GM12878 (cell line): ENCODE results near the gene TNNT3. TPM values are rescaled to one million over a fixed set of nuclear protein-coding genes. Genes with fewer than 3 reads are reported as not detected.
A peak's percentile ranks its signal among the peaks of the same experiment; 100 is the strongest.

Experiments
- ATAC-seq: fragments of 200-7000 bp; cut with Tn5 transposase; 3 replicates; pipeline ENCODE4 v1.9.1; 2020; ENCODE audit warnings: mild to moderate bottlenecking, moderate library complexity
- BruUV-seq: library from RNA; stranded (reverse); fragments of 400-500 nt; replicated peaks from 2 replicates; lab custom pipeline; 2021; lab: Mats Ljungman, UMichigan
- CTCF ChIA-PET: fragments of 300-600 bp; sonication (Branson Sonifier 250); formaldehyde crosslinking; extraction: SDS; loops from one replicate; lab custom pipeline; 2021; ENCODE audit warnings: inconsistent platforms; lab: Yijun Ruan, JAX
- POLR2A ChIA-PET: fragments of 350-600 bp; formaldehyde crosslinking; extraction: SDS; loops from one replicate; lab custom pipeline; 2021; ENCODE audit warnings: inconsistent platforms; lab: Charles Lee
- RAD21 ChIA-PET: fragments of 300-600 bp; sonication (Branson Sonifier 250); formaldehyde crosslinking; loops from one replicate; lab custom pipeline; 2023; ENCODE audit warnings: antibody characterized with exemption; ENCODE audit not compliant: unreplicated experiment; lab: Charles Lee
- SMC1A ChIA-PET: fragments of 300-600 bp; sonication (Branson Sonifier 250); formaldehyde crosslinking; loops from one replicate; lab custom pipeline; 2023; ENCODE audit not compliant: unreplicated experiment, uncharacterized antibody; lab: Charles Lee
- DNase-seq: peaks from one replicate; pipeline ENCODE4 v3.0.0-alpha.2; 2011; ENCODE audit warnings: low read depth, low spot score
- FAIRE-seq: peaks from 3 replicates; lab custom pipeline; 2011; peaks lifted over from hg19 to GRCh38; lab: Jason Lieb, UNC
- H2AFZ ChIP-seq: 2 replicates; pipeline ENCODE4 v1.6.0; 2011; ENCODE audit warnings: low read depth, low read length, control low read depth; ENCODE audit not compliant: control insufficient read depth
- H3K27ac ChIP-seq: 2 replicates; pipeline ENCODE4 v1.5.1; 2011; ENCODE audit warnings: control low read depth; ENCODE audit not compliant: control insufficient read depth, insufficient read depth
- H3K27me3 ChIP-seq, 2 experiments: replicated peaks in 1 of 2; 2 replicates each; pipeline versions ENCODE4 v1.6.0 to v1.6.1; 2011; ENCODE audit warnings: low read length in 1 of 2; ENCODE audit not compliant: control insufficient read depth in 2 of 2, insufficient read depth in 2 of 2
- H3K36me3 ChIP-seq, 2 experiments: 2 replicates each; pipeline ENCODE4 v1.5.1; 2011; ENCODE audit warnings: low read length in 1 of 2; ENCODE audit not compliant: control insufficient read depth in 2 of 2, insufficient read depth in 2 of 2
- H3K4me1 ChIP-seq: 2 replicates; pipeline ENCODE4 v1.6.1; 2011; ENCODE audit warnings: mild to moderate bottlenecking, low read length, moderate library complexity, mixed read lengths; ENCODE audit not compliant: control insufficient read depth, insufficient read depth
- H3K4me2 ChIP-seq: 2 replicates; pipeline ENCODE4 v1.6.0; 2011; ENCODE audit warnings: control low read depth; ENCODE audit not compliant: control insufficient read depth, insufficient read depth
- H3K4me3 ChIP-seq: fragments of 200-600 bp; sonication (generic); 2 replicates; pipeline ENCODE4 v1.5.1; 2016
- H3K79me2 ChIP-seq: 2 replicates; pipeline ENCODE4 v1.6.0; 2011; ENCODE audit warnings: low read length; ENCODE audit not compliant: control insufficient read depth, insufficient read depth
- H3K9ac ChIP-seq: 2 replicates; pipeline ENCODE4 v1.8.0; 2011; ENCODE audit warnings: low read length, control low read depth, mixed read lengths; ENCODE audit not compliant: control insufficient read depth, insufficient read depth
- H3K9me3 ChIP-seq: replicated peaks from 3 replicates; pipeline ENCODE4 v1.5.1; 2011; ENCODE audit warnings: mild to moderate bottlenecking, low read length; ENCODE audit not compliant: control insufficient read depth, insufficient read depth
- H4K20me1 ChIP-seq: 2 replicates; pipeline ENCODE4 v1.6.0; 2011; ENCODE audit not compliant: control insufficient read depth, insufficient read depth
- ASH2L ChIP-seq: fragments of 300-600, 200-600 bp; sonication (generic); IDR thresholded peaks from 2 replicates; pipeline ENCODE4 v1.6.1; 2017; ENCODE audit warnings: low read depth, mild to moderate bottlenecking, borderline replicate concordance
- BHLHE40 ChIP-seq, 2 experiments: fragments of 450-650 bp in 1 of 2; IDR thresholded peaks; 2 replicates each; pipeline ENCODE4 v1.6.1; 2011 to 2017; ENCODE audit warnings: low read depth in 2 of 2, borderline replicate concordance in 1 of 2, improper control_type of control experiment in 1 of 2, low read length in 1 of 2, mild to moderate bottlenecking in 1 of 2
- CBX3 ChIP-seq: fragments of 200-600 bp; sonication (generic); IDR thresholded peaks from 2 replicates; pipeline ENCODE4 v1.6.1; 2016; ENCODE audit warnings: low read depth, borderline replicate concordance
- ETV6 ChIP-seq, 2 experiments: fragments of 450-650 bp in 1 of 2; IDR thresholded peaks in 1 of 2; conservative IDR thresholded peaks in 1 of 2; 2 replicates each; pipeline ENCODE4 v1.6.1; 2014; ENCODE audit warnings: antibody characterized with exemption in 1 of 2, borderline replicate concordance in 1 of 2, low read depth in 1 of 2, mild to moderate bottlenecking in 1 of 2, moderate library complexity in 1 of 2
- NR2F1 ChIP-seq: fragments of 450-650 bp; conservative IDR thresholded peaks from 2 replicates; pipeline ENCODE4 v1.6.1; 2017; ENCODE audit warnings: mild to moderate bottlenecking
- PAX8 ChIP-seq: fragments of 450-650 bp; IDR thresholded peaks from 2 replicates; pipeline ENCODE4 v1.6.1; 2017; ENCODE audit warnings: mild to moderate bottlenecking, moderate library complexity
- PML ChIP-seq: IDR thresholded peaks from 2 replicates; pipeline ENCODE4 v1.6.1; 2012; ENCODE audit warnings: low read length, inconsistent platforms
- SPI1 ChIP-seq: IDR thresholded peaks from 2 replicates; pipeline ENCODE4 v1.6.1; 2011; ENCODE audit warnings: low read depth, mild to moderate bottlenecking, low read length, moderate library complexity, borderline replicate concordance; ENCODE audit not compliant: insufficient read depth
- TCF3 ChIP-seq: IDR thresholded peaks from 2 replicates; pipeline ENCODE4 v1.6.1; 2012; ENCODE audit warnings: low read depth, mild to moderate bottlenecking, low read length, borderline replicate concordance; ENCODE audit not compliant: insufficient read depth
- ZNF274 ChIP-seq: IDR thresholded peaks from one replicate; pipeline ENCODE4 v1.8.0; 2011; ENCODE audit not compliant: insufficient read length, insufficient read depth
- WGBS: methylation state at CpG from one replicate; pipeline ENCODE4 v1.1.6; 2016; ENCODE audit warnings: low lambda C conversion rate; ENCODE audit not compliant: insufficient replicate concordance, insufficient coverage; ENCODE audit errors: missing lambda C conversion rate; 5-methylcytosine and 5-hydroxymethylcytosine counted together
- in situ Hi-C: fragments of 300-500 bp; cut with MboI; formaldehyde crosslinking; loops from 9 replicates; pipeline ENCODE4 v1.14.3; 2018; ENCODE audit warnings: mixed read lengths
- intact Hi-C: fragments of 100-400 bp; cut with micrococcal nuclease; formaldehyde crosslinking; loops from one replicate; pipeline ENCODE4 v1.14.2; 2022; ENCODE audit not compliant: unreplicated experiment
- polyA plus RNA-seq, 11 experiments: library from polyadenylated mRNA; depleted of rRNA in 4 of 11; unstranded in 6 of 11; stranded (reverse) in 5 of 11; fragments of >200 nt; fragmentation: Nextera tagmentation in 4 of 11; fragmentation: Illumina TruSeq in 1 of 11; extraction: Ambion mirVana in 4 of 11; extraction: Trizol in 1 of 11; gene quantifications; 1 replicate in 1 of 11; 2 replicates in 10 of 11; pipeline versions ENCODE4 v1.2.1 to v1.2.3, GENCODE V29; 2011 to 2016; ENCODE audit warnings: inconsistent platforms in 2 of 11, missing spikeins in 2 of 11, low read depth in 1 of 11
- total RNA-seq, 4 experiments: library from RNA; depleted of rRNA in 3 of 4; stranded (reverse); fragments of >200 nt in 3 of 4; fragmentation: Illumina TruSeq in 1 of 4; extraction: Trizol in 1 of 4; gene quantifications; 2 replicates each; pipeline versions ENCODE4 v1.2.1 to v1.2.3, GENCODE V29; 2013 to 2021
- TF ChIP-seq, protein P1 (sequence below): fragments of 450-650 bp; IDR thresholded peaks from 2 replicates; pipeline ENCODE4 v1.6.1; 2017; ENCODE audit warnings: mild to moderate bottlenecking, moderate library complexity
- TF ChIP-seq, protein P2 (sequence below): fragments of 450-650 bp; formaldehyde crosslinking; IDR thresholded peaks from 2 replicates; pipeline ENCODE4 v1.5.0; 2022; ENCODE audit warnings: mild to moderate bottlenecking, missing genetic modification characterization

Gene TNNT3
- total and polyA plus RNA-seq, 10 of the 15 experiments (the other 5 are each of a cell fraction or from before 2014, with no cell fraction given): 0.40 to 0.50 TPM; not detected in 8

DNA sequence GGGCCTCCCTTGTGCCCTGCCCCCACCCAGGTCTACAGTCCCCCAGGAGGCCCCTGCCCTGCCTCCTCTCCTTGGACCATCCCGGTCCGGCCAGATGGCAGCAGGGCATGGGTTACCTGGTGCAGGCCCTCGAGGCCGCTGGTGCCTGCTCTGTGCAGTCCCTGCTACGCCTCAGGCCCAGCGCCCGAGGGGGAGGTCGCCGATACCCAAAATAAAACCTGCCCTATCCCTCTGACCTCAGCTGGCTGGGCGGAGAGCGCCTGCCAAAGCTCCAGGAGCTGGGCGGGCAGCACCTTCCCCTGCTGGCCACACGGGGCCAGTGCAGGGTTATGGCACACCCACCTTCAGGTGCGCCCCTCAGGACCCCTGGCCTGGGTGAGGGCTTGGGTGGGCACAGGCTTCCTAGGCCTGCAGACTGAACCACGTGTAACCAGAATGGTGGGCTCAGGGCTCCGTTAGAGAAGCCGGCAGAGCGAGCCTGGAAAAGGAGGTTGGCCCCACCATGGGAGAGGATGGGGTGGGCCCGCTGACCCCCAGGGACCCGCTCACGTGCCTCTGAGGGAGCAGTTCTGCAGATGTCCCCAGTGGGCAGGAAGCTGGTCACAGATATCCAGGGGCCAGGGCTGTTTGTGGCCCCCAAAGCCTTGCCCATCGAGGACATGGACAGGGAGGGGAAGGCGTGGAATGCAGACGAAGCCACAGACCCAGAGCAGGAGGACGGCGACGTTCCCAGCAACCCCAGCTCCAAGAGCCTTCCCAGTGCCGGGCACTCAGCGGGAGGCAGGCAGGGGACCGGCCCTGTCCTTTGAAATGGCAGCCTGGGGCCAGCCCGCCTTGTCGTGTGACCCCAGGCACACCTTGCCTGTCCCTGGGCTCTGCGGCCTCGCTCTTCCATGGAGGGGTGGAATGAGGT lies 1.7 kb upstream of the TNNT3 start:
- H3K27me3 ChIP-seq: no peaks in the 10 kb centered on the region
- ATAC-seq (peak; percentile 64), FAIRE-seq (no peak), DNase-seq (no peak)
- H4K20me1 ChIP-seq: no peaks in the 10 kb centered on the region
- ChIA-PET SMC1A (interaction anchor here (0.9 to 1.2 kb wide), 2 partner anchors 79 to 84 kb away, joined by 3 to 4 read pairs; partner anchors contain the start of gene TNNI2), RAD21 (no interaction called here), POLR2A (no interaction called here), CTCF (interaction anchor here (0.6 to 2.0 kb wide), 2 partner anchors 36 to 39 kb away, joined by 4 to 10 read pairs; no protein-coding TSS in a partner anchor)
- no peaks in the 10 kb centered on the region for H3K36me3 ChIP-seq
- H3K9ac ChIP-seq: no peak overlapping the region
- H3K9me3 ChIP-seq: no peaks in the 10 kb centered on the region; the same call in 2 of the 3 replicates
- BruUV-seq: no TSS peak
- intact Hi-C loops: loop anchor here (2.0 kb wide), 1 partner anchor 79 kb away; the partner anchor contains the start of gene TNNI2
- no peaks in the 10 kb centered on the region for H3K4me1 ChIP-seq
- WGBS: 37% methylated on average over 30 of the region's 34 CpGs
- no peak overlapping the region for H3K27ac ChIP-seq
- no peaks in the 10 kb centered on the region for H3K79me2 ChIP-seq
- H2AFZ ChIP-seq: no peak overlapping the region
- no peak overlapping the region for H3K4me2 ChIP-seq
- H3K4me3 ChIP-seq: no peak overlapping the region
- in situ Hi-C loops: loop anchor here (5.0 kb wide), 1 partner anchor 35 kb away; no protein-coding TSS in a partner anchor
- no peak for TF ChIP-seq SPI1
- no peak for TF ChIP-seq CBX3
- 0 out of 2 replicates have a peak, but pooled peaks have one; percentile 24 for TF ChIP-seq NR2F1
- TF ChIP-seq ZNF274: no peak
- no peak for TF ChIP-seq ETV6 (conservative IDR thresholded peaks at IDR 0.05 in 1 of 2, IDR thresholded peaks at IDR 0.05 in 1 of 2; ENCODE audit: borderline replicate concordance in 1 of 2, low read depth in 1 of 2)
- 0 out of 4 replicates have a peak, but pooled peaks of 1 of the 2 experiments have one; percentile 34 for TF ChIP-seq BHLHE40 (IDR thresholded peaks at IDR 0.05; ENCODE audit: borderline replicate concordance in 1 of 2, low read depth in 2 of 2, low read length in 1 of 2)
- TF ChIP-seq TCF3: no peak
- TF ChIP-seq PML: peak; percentile 25; the same call in 1 of the 2 replicates
- TF ChIP-seq ASH2L: no peak
- TF ChIP-seq PAX8: no peak
- TF ChIP-seq, protein P1, sequence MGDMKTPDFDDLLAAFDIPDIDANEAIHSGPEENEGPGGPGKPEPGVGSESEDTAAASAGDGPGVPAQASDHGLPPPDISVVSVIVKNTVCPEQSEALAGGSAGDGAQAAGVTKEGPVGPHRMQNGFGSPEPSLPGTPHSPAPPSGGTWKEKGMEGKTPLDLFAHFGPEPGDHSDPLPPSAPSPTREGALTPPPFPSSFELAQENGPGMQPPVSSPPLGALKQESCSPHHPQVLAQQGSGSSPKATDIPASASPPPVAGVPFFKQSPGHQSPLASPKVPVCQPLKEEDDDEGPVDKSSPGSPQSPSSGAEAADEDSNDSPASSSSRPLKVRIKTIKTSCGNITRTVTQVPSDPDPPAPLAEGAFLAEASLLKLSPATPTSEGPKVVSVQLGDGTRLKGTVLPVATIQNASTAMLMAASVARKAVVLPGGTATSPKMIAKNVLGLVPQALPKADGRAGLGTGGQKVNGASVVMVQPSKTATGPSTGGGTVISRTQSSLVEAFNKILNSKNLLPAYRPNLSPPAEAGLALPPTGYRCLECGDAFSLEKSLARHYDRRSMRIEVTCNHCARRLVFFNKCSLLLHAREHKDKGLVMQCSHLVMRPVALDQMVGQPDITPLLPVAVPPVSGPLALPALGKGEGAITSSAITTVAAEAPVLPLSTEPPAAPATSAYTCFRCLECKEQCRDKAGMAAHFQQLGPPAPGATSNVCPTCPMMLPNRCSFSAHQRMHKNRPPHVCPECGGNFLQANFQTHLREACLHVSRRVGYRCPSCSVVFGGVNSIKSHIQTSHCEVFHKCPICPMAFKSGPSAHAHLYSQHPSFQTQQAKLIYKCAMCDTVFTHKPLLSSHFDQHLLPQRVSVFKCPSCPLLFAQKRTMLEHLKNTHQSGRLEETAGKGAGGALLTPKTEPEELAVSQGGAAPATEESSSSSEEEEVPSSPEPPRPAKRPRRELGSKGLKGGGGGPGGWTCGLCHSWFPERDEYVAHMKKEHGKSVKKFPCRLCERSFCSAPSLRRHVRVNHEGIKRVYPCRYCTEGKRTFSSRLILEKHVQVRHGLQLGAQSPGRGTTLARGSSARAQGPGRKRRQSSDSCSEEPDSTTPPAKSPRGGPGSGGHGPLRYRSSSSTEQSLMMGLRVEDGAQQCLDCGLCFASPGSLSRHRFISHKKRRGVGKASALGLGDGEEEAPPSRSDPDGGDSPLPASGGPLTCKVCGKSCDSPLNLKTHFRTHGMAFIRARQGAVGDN: no peak
- TF ChIP-seq, protein P2, sequence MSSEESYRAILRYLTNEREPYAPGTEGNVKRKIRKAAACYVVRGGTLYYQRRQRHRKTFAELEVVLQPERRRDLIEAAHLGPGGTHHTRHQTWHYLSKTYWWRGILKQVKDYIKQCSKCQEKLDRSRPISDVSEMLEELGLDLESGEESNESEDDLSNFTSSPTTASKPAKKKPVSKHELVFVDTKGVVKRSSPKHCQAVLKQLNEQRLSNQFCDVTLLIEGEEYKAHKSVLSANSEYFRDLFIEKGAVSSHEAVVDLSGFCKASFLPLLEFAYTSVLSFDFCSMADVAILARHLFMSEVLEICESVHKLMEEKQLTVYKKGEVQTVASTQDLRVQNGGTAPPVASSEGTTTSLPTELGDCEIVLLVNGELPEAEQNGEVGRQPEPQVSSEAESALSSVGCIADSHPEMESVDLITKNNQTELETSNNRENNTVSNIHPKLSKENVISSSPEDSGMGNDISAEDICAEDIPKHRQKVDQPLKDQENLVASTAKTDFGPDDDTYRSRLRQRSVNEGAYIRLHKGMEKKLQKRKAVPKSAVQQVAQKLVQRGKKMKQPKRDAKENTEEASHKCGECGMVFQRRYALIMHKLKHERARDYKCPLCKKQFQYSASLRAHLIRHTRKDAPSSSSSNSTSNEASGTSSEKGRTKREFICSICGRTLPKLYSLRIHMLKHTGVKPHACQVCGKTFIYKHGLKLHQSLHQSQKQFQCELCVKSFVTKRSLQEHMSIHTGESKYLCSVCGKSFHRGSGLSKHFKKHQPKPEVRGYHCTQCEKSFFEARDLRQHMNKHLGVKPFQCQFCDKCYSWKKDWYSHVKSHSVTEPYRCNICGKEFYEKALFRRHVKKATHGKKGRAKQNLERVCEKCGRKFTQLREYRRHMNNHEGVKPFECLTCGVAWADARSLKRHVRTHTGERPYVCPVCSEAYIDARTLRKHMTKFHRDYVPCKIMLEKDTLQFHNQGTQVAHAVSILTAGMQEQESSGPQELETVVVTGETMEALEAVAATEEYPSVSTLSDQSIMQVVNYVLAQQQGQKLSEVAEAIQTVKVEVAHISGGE (CRISPR knock-in tag): no peak
